Activated CD8-positive, alpha-beta memory T cell treated with anti-CD3 and anti-CD28 coated beads, Interleukin-2, amount 50 U/mL, for 24 hours (primary cell): ENCODE results near the gene GPR137.
"Not testable (repeated sequence)": the region's sequence is repeated elsewhere in the genome, so short reads cannot be mapped to it uniquely, and the experiment has no call there.

Experiments
- DNase-seq: peaks from one replicate; pipeline ENCODE4 v3.0.0-alpha.2; 2020; ENCODE audit errors: extremely low read depth

The GPR137 gene

GRCh38 chr11:64304316-64305072, 18.8 kb downstream of the GPR137 start:
- peak; percentile 90 for DNase-seq

DNA sequence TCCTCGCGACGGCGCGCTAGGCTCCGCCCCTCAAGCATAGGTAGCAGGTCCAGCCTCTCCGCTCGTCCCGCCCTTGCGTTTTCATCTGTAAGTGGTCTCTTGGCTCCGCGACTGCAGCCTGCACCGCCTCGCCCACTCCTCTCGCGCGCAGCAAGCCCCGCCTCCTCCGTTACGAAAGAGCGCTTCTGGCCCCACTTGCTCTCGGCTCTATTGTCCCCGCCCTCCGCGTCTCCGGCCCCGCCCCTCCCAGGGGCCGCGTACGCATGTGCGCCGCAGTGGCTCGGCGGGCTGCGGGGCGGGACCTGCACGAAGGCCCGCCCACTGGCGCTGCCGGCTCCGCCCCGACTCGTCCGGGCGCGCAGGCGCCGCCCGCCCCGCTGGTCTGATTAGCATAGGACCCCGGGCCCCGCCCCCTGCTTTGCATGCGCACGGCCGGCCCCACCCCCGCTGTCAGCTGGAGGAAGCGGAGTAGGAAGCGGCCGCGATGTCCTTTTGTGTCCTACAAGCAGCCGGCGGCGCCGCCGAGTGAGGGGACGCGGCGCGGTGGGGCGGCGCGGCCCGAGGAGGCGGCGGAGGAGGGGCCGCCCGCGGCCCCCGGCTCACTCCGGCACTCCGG, 19.5 kb downstream of the GPR137 start, which contains the start of gene ESRRA:
Gene ESRRA, plus strand, starts transcription at position 450 of the 616 bp plus-strand sequence. CDS start 1,656 bp downstream, outside the sequence.
- DNase-seq = peak; percentile 98

GRCh38 chr11:64305691-64306562, 20.3 kb downstream of the GPR137 start:
- peak; percentile 34 for DNase-seq

- DNase-seq = no peak
Observed at GRCh38 chr11:64306563-64306875, 20.9 kb downstream of the GPR137 start.

DNA sequence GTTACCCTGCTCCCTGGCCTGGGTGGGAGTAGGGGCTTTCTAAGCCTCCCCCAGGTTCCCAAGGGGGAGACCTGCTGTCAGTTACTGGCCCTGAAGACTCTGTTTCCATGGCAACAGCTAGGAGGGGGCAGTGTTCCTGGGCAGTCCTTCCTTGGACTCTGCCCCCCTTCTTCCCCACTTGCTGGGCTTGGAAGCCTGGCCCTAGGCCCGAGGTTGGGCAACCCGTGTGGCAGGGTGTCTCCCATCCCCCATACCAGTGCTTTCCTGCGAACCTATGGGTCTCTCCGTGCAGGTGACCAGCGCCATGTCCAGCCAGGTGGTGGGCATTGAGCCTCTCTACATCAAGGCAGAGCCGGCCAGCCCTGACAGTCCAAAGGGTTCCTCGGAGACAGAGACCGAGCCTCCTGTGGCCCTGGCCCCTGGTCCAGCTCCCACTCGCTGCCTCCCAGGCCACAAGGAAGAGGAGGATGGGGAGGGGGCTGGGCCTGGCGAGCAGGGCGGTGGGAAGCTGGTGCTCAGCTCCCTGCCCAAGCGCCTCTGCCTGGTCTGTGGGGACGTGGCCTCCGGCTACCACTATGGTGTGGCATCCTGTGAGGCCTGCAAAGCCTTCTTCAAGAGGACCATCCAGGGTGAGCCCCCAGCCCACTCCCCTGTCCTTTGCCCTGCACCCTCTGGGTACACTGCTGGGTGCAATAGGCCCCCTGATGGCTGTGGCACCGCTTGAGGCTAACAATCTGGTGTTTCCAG, 21.4 kb downstream of the GPR137 start:
- DNase-seq = no peak

DNA sequence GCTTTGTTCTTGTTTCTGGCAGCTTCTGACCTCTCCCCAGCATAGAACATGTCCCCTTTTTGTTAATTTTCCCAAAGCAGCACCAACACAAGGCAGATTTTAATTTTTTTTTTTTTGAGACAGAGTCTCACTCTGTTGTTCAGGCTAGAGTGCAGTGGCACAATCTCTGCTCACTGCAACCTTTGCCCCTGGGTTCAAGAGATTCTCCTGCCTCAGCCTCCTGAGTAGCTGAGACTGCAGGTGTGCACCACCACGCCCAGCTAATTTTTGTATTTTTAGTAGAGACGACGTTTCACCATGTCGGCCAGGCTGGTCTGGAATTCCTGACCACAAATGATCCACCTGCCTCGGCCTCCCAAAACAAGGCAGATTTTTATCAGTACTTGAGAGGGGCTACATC, 22.1 kb downstream of the GPR137 start:
- DNase-seq = not testable (repeated sequence)

GRCh38 chr11:64312947-64313346, 27.3 kb downstream of the GPR137 start:
- no peak for DNase-seq

DNA sequence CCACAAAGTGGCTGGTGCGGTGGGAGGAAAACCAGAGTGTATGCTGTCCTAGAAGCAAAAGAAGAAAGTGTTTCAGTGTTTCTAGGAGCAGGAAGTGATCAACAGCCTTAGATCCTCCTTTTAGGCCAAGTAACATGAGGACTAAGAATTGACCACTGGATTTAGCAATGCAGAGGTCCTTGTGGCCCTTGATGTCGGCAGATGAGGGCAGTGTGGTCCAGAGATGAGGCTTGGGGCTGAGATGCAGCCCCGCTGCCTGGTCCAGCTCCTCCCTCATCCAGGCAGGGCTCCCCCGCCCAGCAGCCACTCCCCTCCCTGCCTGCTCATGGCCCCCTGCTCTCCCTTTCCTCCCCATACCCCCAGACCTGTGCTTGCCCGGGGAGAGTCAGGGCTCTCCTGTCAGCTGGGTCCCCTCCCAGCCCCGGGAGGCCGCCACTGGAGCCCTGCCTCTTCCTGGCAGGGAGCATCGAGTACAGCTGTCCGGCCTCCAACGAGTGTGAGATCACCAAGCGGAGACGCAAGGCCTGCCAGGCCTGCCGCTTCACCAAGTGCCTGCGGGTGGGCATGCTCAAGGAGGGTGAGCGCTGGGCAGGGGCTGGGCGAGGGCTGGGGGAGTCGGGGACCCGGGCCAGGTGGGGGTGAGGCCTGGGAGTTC, 28.0 kb downstream of the GPR137 start:
- DNase-seq = no peak

GRCh38 chr11:64314146-64314804, 28.6 kb downstream of the GPR137 start:
- DNase-seq = no peak

DNA sequence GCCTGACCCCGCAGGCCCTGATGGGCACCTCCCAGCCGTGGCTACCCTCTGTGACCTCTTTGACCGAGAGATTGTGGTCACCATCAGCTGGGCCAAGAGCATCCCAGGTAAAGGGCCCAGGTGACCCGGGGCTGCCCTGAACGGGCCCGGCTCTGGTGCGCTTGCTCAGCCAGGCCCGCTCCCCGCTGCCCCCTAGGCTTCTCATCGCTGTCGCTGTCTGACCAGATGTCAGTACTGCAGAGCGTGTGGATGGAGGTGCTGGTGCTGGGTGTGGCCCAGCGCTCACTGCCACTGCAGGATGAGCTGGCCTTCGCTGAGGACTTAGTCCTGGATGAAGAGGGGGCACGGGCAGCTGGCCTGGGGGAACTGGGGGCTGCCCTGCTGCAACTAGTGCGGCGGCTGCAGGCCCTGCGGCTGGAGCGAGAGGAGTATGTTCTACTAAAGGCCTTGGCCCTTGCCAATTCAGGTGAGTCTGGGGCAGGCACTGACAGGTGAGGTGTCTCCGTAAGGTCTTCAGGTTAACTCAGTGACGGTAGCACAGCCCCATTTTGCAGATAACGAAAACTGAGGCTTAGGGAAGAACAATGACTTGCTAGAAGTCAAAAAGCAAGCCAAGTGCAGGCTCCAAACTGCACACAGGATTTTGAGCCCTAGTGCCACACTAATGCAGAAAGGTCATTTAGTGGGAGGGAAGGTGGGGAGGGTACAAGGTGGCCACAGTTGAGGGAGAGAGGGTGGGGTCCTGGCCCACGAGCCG, 29.3 kb downstream of the GPR137 start:
- no peak for DNase-seq

DNA sequence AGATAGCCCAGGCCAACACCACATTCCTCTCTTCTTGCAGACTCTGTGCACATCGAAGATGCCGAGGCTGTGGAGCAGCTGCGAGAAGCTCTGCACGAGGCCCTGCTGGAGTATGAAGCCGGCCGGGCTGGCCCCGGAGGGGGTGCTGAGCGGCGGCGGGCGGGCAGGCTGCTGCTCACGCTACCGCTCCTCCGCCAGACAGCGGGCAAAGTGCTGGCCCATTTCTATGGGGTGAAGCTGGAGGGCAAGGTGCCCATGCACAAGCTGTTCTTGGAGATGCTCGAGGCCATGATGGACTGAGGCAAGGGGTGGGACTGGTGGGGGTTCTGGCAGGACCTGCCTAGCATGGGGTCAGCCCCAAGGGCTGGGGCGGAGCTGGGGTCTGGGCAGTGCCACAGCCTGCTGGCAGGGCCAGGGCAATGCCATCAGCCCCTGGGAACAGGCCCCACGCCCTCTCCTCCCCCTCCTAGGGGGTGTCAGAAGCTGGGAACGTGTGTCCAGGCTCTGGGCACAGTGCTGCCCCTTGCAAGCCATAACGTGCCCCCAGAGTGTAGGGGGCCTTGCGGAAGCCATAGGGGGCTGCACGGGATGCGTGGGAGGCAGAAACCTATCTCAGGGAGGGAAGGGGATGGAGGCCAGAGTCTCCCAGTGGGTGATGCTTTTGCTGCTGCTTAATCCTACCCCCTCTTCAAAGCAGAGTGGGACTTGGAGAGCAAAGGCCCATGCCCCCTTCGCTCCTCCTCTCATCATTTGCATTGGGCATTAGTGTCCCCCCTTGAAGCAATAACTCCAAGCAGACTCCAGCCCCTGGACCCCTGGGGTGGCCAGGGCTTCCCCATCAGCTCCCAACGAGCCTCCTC, 30.2 kb downstream of the GPR137 start:
- not testable (repeated sequence) for DNase-seq

DNA sequence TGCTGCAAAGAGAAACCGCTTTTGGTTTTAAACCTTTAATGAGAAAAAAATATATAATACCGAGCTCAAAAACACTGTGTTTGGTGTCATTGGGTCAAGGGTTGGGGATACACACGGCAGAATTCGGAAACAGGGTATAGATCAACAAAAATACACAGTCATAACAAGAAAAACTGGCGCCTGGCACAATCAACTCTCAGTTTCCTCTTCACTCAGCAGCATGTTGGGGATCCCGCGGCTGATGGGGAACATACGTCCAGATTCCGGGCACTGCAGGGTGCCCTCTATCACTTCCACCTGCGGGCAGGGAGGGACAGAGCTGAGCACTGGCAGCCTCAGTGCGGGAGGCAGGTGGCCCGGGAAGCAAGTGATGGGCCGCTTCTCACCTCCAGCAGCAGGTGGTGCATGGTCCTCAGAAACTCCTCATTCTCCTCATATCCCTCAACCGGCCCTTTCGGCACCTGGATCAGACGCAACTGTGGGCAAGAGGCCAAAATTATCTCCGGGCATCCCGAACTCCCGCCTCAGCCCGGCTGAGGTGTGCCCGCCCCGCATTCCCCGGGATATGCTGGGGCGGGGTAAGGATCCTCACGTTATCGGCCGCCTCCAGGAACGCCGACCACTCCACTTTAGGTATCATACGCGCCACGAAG, 31.1 kb downstream of the GPR137 start:
- DNase-seq = no peak

DNA sequence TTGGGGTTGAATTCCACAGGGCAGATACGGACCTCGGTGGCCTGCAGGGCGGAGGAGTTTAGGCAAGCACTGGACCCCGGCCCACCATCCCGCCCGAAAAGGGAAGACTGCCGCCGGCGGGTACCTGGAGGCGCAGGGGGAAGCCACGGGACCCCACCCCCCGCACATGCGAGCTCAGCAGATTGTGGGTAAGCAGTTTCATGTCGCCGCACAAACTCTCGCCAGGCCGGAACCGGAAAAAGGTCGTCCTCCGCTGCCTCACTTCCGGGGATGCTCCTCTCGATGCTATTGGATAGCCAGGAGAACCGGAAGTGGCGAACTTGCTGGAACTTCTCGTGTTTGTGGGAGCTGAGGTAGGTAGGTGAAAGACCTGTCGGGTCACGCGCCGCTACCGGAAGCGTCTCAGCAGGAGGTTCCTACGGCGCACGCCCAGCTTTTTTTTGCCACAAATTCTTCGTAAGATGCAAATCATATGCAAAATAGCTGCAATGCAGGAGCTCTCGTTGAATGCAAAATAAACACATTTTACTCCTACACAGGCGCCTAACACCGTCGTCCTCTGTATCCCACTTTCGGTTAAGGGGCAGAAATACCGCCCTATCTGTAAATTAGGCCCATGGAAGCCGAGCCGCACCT, 31.8 kb downstream of the GPR137 start, which contains the start of gene TRMT112:
Gene TRMT112, minus strand, starts transcription at position 235 of the 636 bp plus-strand sequence. Its CDS starts 33 bp downstream, at position 202.
- DNase-seq = peak; percentile 94

GRCh38 chr11:64317961-64318765, 32.5 kb downstream of the GPR137 start, which contains the start of gene PRDX5:
PRDX5 (plus strand) TSS chr11:64318121; CDS start chr11:64318216, 95 bp downstream.
- peak; percentile 83 for DNase-seq

DNA sequence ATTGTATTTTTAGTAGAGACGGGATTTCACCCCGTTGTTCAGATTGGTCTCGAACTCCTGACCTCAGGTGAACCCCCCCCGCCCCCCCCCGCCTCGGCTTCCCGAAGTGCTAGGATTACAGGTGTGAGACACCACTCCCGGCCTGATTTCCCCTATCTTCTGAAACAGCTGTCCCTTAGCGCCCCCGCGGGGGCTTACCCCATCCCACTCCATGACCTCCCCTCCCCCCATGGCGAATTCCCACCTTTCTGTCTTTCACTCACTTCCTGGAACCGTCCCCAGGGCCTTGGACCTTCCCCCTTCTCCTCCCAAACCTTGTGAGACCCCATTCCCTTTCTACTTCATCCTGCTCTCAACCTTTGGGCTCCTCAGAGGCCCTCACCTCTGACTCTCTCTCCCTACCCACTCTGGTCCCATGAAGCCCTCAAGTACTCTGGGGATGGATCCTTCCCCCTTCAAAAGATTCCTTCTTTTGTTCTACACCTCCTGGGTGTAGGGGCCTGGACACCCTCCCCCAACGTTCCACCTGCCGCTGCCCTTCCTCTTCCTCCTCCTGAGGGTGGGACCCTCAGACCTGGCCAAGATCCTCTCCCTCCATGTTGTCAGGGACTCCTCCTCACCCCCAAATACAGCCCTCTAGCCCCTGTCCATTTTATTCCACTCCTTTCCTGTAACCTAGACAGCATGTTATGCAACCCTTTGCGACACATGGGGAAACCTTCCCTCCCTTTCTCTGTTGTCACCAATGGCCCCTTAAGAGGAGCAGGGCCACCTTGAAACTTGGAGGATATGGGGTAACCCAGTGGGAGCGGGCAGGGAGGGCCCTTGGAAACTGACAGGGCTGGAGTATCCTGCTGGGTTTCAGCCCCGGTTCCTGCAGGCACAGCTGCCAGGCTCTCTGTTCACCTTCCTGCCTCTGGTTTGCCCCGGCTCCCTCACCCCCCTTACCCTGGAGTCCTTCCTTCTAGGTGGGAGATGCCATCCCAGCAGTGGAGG, 33.4 kb downstream of the GPR137 start:
- no peak for DNase-seq

DNA sequence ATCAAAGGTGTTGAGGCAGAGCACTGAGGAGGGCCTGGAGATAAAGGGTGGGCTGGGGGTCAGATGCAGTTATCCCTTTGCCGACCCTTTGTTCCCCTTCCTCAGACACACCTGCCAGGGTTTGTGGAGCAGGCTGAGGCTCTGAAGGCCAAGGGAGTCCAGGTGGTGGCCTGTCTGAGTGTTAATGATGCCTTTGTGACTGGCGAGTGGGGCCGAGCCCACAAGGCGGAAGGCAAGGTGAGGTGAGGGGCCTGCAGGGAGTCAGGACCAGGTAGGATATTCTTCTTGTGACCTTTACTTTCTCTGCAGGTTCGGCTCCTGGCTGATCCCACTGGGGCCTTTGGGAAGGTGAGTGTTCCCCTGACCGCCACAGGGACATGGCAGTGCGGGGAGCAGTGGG, 34.9 kb downstream of the GPR137 start:
- DNase-seq = no peak
